PFSK-1 (cell line): Measurements from ENCODE around the gene MFSD2B.

Experiments
- POLR2AphosphoS5 ChIP-seq: IDR thresholded peaks from 2 replicates; pipeline ENCODE4 v1.6.1; 2012; ENCODE audit warnings: low read depth, mild to moderate bottlenecking, control low read depth, low read length, moderate library complexity
- REST ChIP-seq, 2 experiments: IDR thresholded peaks; 2 replicates each; pipeline versions ENCODE4 v1.6.1 to v1.8.0; 2011 to 2012; ENCODE audit warnings: low read depth in 2 of 2, low read length in 2 of 2, control low read depth in 1 of 2, inconsistent platforms in 1 of 2, mild to moderate bottlenecking in 1 of 2, moderate library complexity in 1 of 2; ENCODE audit not compliant: insufficient read depth in 1 of 2
- SIN3A ChIP-seq: IDR thresholded peaks from 2 replicates; pipeline ENCODE4 v1.6.1; 2012; ENCODE audit warnings: mild to moderate bottlenecking, low read length, moderate library complexity, borderline replicate concordance; ENCODE audit not compliant: insufficient read depth

GRCh38 chr2:24073816-24074215 lies 63.9 kb downstream of the MFSD2B start:
- TF ChIP-seq REST (IDR thresholded peaks at IDR 0.05; ENCODE audit: insufficient read depth in 1 of 2, low read depth in 2 of 2, low read length in 2 of 2) (no peak), POLR2AphosphoS5 (no peak), SIN3A (no peak)
